Ovary (tissue), 9 donors: ENCODE results near the gene ZNF576. TPM values are rescaled to one million over a fixed set of nuclear protein-coding genes. Genes with fewer than 3 reads are reported as not detected.

Source experiments
- DNase-seq, 5 donors: peaks; one replicate each; pipeline ENCODE4 v3.0.0-alpha.2; 2019 to 2020
- H3K27ac ChIP-seq, 2 donors: fragments of 200-600 bp; one replicate each; pipeline versions ENCODE4 v1.5.1 to v1.8.0; 2019 to 2022
- H3K27me3 ChIP-seq: fragments of 200-600 bp; one replicate; pipeline ENCODE4 v1.8.0; 2022
- H3K36me3 ChIP-seq: fragments of 200-600 bp; sonication (generic); one replicate; pipeline ENCODE4 v1.5.1; 2019
- H3K4me1 ChIP-seq: one replicate; pipeline ENCODE4 v1.8.1; 2013; ENCODE audit warnings: mild to moderate bottlenecking, moderate library complexity; ENCODE audit not compliant: insufficient read depth
- H3K4me3 ChIP-seq: fragments of 200-600 bp; sonication (generic); one replicate; pipeline ENCODE4 v1.5.1; 2017
- H3K9me3 ChIP-seq, 2 donors: fragments of 200-600 bp in 1 of 2; sonication (generic) in 1 of 2; one replicate each; pipeline versions ENCODE4 v1.5.1 to v1.8.1; 2013 to 2019; ENCODE audit warnings: mild to moderate bottlenecking in 1 of 2, moderate library complexity in 1 of 2
- CTCF ChIP-seq, 3 donors: fragments of 450-650 bp in 2 of 3; fragments of 200-600 bp in 1 of 3; IDR thresholded peaks; one replicate each; pipeline versions ENCODE4 v1.5.1 to v1.8.0; 2016 to 2022; ENCODE audit warnings: antibody characterized with exemption in 3 of 3, mild to moderate bottlenecking in 1 of 3
- EP300 ChIP-seq: sonication (generic); formaldehyde crosslinking; IDR thresholded peaks from one replicate; pipeline ENCODE4 v1.6.1; 2017; ENCODE audit warnings: antibody characterized with exemption
- POLR2A ChIP-seq: fragments of 450-650 bp; IDR thresholded peaks from one replicate; pipeline ENCODE4 v1.6.1; 2017; ENCODE audit warnings: antibody characterized with exemption, mild to moderate bottlenecking, moderate library complexity
- WGBS, 3 donors: extraction: QIAGEN DNeasy Blood & Tissue Kit in 1 of 3; methylation state at CpG; one replicate each; pipeline versions ENCODE4 v1.1.5 to v1.1.7; 2013 to 2017; 5-methylcytosine and 5-hydroxymethylcytosine counted together
- intact Hi-C, 4 donors: fragments of 100-400 bp; cut with DNase I; formaldehyde crosslinking; loops; one replicate each; pipeline versions ENCODE4 v1.11.0 to v1.15.1; 2022 to 2023
- polyA plus RNA-seq, 2 donors: library from polyadenylated mRNA; stranded (reverse); fragments of 200-250 nt in 1 of 2; fragments of 350-450 nt in 1 of 2; fragmentation: Illumina TruSeq in 1 of 2; extraction: RNeasy Lipid Tissue Mini Kit (QIAGEN cat#74804) in 1 of 2; gene quantifications; one replicate each; pipeline ENCODE4 v1.2.3, GENCODE V29; 2013 to 2014
- total RNA-seq, 7 donors: library from RNA; depleted of rRNA in 2 of 7; stranded (reverse); fragments of >200 nt in 2 of 7; fragmentation: NEBNext Ultra II Directional in 3 of 7; extraction: Animal tissue kit (Norgen Biotek cat#: 25700) in 3 of 7; gene quantifications; one replicate each; pipeline versions ENCODE4 v1.1.0 to v1.2.4, GENCODE V29; 2016 to 2023
- donor health status: DM: no; HTN: no; CAD: no; lungs with moderate emphysema.
- donor health status: DM: no; HTN: no; CAD: no.
- donor health status: Bipolar disorder and iron deficiency.
- donor health status: DM: yes; HTN: yes; CAD: no.
- donor health status: DM: no; HTN: no; CAD: no.
- donor health status: DM: yes; HTN: yes; CAD: no.

Gene ZNF576
- total and polyA plus RNA-seq, 9 donors, result 8.6 to 22.4 (median 16.6) TPM

- no peaks in the 10 kb centered on the region for H3K4me1 ChIP-seq
- intact Hi-C loops, result loop anchor here in 1 of 4 donors (10.0 kb wide), 1 partner anchor 103 kb away; no protein-coding TSS in a partner anchor
- H3K27ac ChIP-seq, result no peak overlapping the region
- H3K36me3 ChIP-seq, result no peaks in the 10 kb centered on the region
- DNase-seq, result no peak
- no peak overlapping the region for H3K4me3 ChIP-seq
- H3K9me3 ChIP-seq, result no peaks in the 10 kb centered on the region
- TF ChIP-seq EP300 (no peak), CTCF (IDR thresholded peaks at IDR 0.05) (no peak), POLR2A (no peak)
- 56 to 88% (median 75%) methylated on average over 3 of the region's 3 CpGs for WGBS, 3 donors
- H3K27me3 ChIP-seq, result no peaks in the 10 kb centered on the region
These were observed 44.3 kb upstream of the ZNF576 start for GRCh38 chr19:43552198-43552450.

DNA sequence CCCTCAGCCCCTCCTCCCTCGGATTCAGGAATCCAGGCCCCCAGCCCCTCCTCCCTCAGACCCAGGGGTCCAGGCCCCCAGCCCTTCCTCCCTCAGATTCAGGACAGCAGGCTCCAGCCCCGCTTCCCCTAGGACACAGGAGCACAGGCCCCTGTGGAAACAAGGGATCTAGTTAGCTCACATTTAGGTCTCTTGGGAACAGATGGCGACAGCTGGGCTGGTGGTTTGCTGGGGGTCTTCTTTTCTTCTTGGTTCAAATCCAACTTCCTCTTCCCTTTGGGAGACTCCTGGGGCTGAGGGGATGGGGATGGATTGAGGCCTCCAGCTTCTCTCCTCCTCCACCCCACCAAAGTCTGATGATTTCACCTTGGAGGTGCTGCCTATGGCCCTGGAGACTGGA, 43.8 kb upstream of the ZNF576 start:
- TF ChIP-seq EP300 (no peak), CTCF (IDR thresholded peaks at IDR 0.05) (no peak), POLR2A (no peak)
- WGBS, 3 donors, result 58 to 72% (median 65%) methylated on average over 3 of the region's 3 CpGs
- no peak overlapping the region for H3K4me3 ChIP-seq
- no peak for DNase-seq
- H3K36me3 ChIP-seq, result no peaks in the 10 kb centered on the region
- intact Hi-C loops, result loop anchor here in 1 of 4 donors (10.0 kb wide), 1 partner anchor 102 kb away; no protein-coding TSS in a partner anchor
- no peaks in the 10 kb centered on the region for H3K9me3 ChIP-seq
- no peak overlapping the region for H3K27ac ChIP-seq
- H3K4me1 ChIP-seq, result no peaks in the 10 kb centered on the region
- no peaks in the 10 kb centered on the region for H3K27me3 ChIP-seq

DNA sequence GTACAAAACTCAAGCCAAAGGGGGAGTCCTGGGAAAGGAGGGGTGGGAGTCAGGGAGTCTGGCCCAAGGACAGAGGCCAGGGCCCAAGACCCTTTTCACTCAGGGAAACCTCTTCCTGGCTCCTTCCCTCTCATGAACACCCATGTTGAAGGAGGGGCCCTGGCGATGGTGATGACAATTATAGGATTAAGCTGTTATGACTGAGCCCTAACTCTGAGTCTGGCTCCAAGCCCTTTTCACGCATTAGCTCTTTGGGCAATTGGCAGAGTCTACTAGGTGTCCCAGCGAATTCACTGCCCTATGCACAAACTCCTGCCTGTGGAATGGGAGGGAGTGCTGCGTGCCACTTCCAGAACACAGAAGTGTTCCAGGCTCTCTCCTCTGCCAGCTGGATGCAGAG, 42.7 kb upstream of the ZNF576 start:
- Histone ChIP-seq H3K27me3 (no peaks in the 10 kb centered on the region), H3K27ac (no peak overlapping the region), H3K4me3 (no peak overlapping the region), H3K4me1 (no peaks in the 10 kb centered on the region), H3K36me3 (no peaks in the 10 kb centered on the region), H3K9me3 (no peaks in the 10 kb centered on the region)
- TF ChIP-seq POLR2A (no peak), CTCF (IDR thresholded peaks at IDR 0.05) (no peak), EP300 (no peak)
- WGBS, 3 donors, result 61 to 92% (median 79%) methylated on average over 4 of the region's 4 CpGs
- intact Hi-C loops, result loop anchor here in 1 of 4 donors (10.0 kb wide), 1 partner anchor 101 kb away; no protein-coding TSS in a partner anchor
- no peak for DNase-seq

DNA sequence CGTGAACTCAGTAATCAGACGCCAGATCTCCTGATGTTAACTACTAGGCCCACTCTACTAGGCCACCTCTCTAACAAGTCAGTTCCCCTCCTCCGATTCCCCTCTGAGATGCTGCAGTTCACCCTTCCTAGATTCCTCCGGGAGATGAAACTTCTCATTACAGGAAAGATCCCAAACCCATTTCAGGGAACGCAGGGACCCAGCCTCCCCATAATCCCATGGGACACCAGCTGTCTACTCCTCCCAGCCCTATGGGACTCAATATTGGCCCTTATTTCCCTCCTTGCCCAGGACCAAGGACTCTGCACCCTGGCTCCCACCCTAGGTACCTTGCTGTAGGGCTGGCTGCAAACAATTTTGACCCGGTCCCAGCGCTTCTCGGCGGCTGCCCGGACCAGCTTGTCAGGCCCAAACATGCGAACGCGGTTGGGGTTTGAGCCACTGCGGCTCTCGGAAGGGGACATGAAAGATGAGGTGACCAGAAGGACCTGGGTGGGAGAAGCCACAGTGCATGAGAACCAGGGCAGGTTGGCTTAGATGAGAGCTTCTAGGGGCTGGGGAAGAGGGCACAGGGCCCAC, 42.0 kb upstream of the ZNF576 start:
- Histone ChIP-seq H3K27ac (no peak overlapping the region), H3K36me3 (no peaks in the 10 kb centered on the region), H3K4me3 (no peak overlapping the region), H3K4me1 (no peaks in the 10 kb centered on the region), H3K9me3 (no peaks in the 10 kb centered on the region), H3K27me3 (no peaks in the 10 kb centered on the region)
- no peak for DNase-seq
- no peak for TF ChIP-seq POLR2A
- 93 to 97% (median 95%) methylated on average over 15 of the region's 15 CpGs for WGBS, 3 donors
- intact Hi-C loops, result loop anchor here in 1 of 4 donors (10.0 kb wide), 1 partner anchor 100 kb away; no protein-coding TSS in a partner anchor

GRCh38 chr19:43555185-43555770, 41.1 kb upstream of the ZNF576 start:
- no peak overlapping the region for H3K27ac ChIP-seq
- no peak overlapping the region for H3K4me3 ChIP-seq
- DNase-seq, result peak; percentile 29 to 64 (median 54)
- H3K27me3 ChIP-seq, result no peaks in the 10 kb centered on the region
- TF ChIP-seq POLR2A, result no peak
- no peak for TF ChIP-seq CTCF (IDR thresholded peaks at IDR 0.05)
- no peak for TF ChIP-seq EP300
- 40 to 43% (median 41%) methylated on average over 8 of the region's 8 CpGs for whole genome bisulfite sequencing, 3 donors
- H3K36me3 ChIP-seq, result no peaks in the 10 kb centered on the region
- intact Hi-C loops, result loop anchor here in 1 of 4 donors (10.0 kb wide), 1 partner anchor 100 kb away; no protein-coding TSS in a partner anchor
- H3K4me1 ChIP-seq, result no peaks in the 10 kb centered on the region
- H3K9me3 ChIP-seq, result no peaks in the 10 kb centered on the region
